Nephron progenitor cell (in vitro differentiated cells): ENCODE measurements around the gene PRR18.

Source experiments
- DNase-seq: peaks from one replicate; pipeline ENCODE4 v3.0.0; 2021
- H3K27ac Mint-ChIP-seq: 2 replicates; pipeline ENCODE4 v1.8.0; 2021; ENCODE audit warnings: mild to moderate bottlenecking, moderate library complexity, mixed read lengths
- H3K27me3 Mint-ChIP-seq: 2 replicates; pipeline ENCODE4 v1.8.0; 2021; ENCODE audit warnings: mild to moderate bottlenecking, low read depth, mixed read lengths; ENCODE audit not compliant: poor library complexity
- H3K36me3 Mint-ChIP-seq: 2 replicates; pipeline ENCODE4 v1.8.0; 2021; ENCODE audit warnings: low read depth, mixed read lengths
- H3K4me1 Mint-ChIP-seq: 2 replicates; pipeline ENCODE4 v1.8.0; 2021; ENCODE audit warnings: mixed read lengths
- H3K4me3 Mint-ChIP-seq: 2 replicates; pipeline ENCODE4 v1.8.0; 2021; ENCODE audit warnings: mild to moderate bottlenecking, moderate library complexity, mixed read lengths
- H3K9me3 Mint-ChIP-seq: 2 replicates; pipeline ENCODE4 v1.8.0; 2021; ENCODE audit warnings: mild to moderate bottlenecking, moderate library complexity, mixed read lengths
- TF ChIP-seq, protein P1 (sequence below): fragments of 200-600 bp; sonication (generic); IDR thresholded peaks from 2 replicates; pipeline ENCODE4 v1.5.0; 2021; ENCODE audit warnings: antibody characterized with exemption

PRR18 gene

DNA sequence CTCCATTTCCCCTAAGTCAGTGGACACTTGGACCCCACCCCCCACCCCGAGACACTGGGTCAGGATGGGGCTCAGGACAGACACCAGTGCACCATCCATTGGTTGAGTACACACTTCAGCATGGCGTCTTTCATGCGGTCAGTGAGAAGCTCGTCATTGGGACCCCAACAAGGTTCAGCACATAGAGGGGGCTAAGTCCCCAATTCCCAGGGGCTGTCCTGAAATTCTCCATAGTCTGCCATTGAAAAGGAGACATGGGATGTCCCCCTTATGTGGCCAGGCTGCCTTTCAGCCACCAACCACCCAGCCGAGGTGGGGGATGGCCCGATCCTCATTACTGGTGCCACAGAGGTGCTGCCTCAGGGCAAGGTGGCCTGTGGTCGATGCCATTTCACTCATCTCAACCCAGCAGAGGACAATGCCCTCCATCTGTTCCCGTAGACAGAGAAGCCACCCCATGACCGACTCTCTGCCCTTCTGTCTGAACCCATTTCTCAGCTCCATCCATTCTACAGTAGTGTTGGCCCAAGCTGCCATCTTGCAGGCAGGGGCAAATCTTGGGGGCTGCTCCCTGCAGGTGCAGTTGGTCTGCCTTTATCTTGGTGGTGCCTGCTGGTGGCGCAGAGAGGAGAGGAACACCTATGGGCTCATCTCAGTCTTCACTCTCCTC is 37.4 kb downstream of the PRR18 start:
- TF ChIP-seq, protein P1, sequence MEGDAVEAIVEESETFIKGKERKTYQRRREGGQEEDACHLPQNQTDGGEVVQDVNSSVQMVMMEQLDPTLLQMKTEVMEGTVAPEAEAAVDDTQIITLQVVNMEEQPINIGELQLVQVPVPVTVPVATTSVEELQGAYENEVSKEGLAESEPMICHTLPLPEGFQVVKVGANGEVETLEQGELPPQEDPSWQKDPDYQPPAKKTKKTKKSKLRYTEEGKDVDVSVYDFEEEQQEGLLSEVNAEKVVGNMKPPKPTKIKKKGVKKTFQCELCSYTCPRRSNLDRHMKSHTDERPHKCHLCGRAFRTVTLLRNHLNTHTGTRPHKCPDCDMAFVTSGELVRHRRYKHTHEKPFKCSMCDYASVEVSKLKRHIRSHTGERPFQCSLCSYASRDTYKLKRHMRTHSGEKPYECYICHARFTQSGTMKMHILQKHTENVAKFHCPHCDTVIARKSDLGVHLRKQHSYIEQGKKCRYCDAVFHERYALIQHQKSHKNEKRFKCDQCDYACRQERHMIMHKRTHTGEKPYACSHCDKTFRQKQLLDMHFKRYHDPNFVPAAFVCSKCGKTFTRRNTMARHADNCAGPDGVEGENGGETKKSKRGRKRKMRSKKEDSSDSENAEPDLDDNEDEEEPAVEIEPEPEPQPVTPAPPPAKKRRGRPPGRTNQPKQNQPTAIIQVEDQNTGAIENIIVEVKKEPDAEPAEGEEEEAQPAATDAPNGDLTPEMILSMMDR, result no peak
- Mint-ChIP-seq H3K36me3 (no peaks in the 10 kb centered on the region), H3K27me3 (peaks cover 27% of the 10 kb centered on the region), H3K27ac (no peak overlapping the region), H3K9me3 (no peaks in the 10 kb centered on the region), H3K4me3 (no peak overlapping the region), H3K4me1 (peaks cover 13% of the 10 kb centered on the region)
- DNase-seq, result no peak

DNA sequence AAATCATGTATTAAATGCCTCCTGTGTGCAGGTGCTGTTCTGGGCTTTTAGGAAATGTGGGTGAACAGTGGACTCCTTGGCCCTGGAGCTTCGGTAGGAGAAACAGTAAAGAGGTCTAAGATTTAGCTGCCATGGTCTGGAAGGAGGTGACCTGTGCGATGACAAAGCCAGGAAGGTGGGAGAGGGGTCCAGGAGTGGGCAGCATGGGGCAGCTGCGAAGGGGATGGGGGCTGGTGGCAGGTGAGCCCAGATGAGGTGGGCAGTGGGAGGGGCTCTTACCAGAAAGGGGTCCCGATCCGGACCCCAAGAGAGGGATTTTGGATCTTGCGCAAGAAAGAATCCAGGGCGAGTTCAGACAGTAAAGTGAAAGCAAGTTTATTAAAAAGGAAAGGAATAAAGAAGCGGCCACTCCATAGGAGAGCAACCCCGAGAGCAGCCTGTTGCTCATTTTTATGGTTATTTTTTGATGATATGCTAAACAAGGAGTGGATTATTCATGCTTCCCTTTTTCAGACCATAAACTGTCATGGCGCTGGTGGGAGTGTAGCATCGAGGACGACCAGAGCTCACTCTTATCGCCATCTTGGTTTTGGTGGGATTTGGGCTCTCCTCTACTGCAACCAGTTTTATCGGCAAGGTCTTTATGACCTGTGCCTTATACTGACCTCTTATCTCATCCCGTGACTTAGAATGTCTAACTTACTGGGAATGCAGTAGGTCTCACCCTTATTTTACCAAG is 38.7 kb downstream of the PRR18 start:
- no peaks in the 10 kb centered on the region for H3K9me3 Mint-ChIP-seq
- no peaks in the 10 kb centered on the region for H3K36me3 Mint-ChIP-seq
- DNase-seq, result no peak
- no peak overlapping the region for H3K27ac Mint-ChIP-seq
- H3K4me3 Mint-ChIP-seq, result no peak overlapping the region
- TF ChIP-seq, protein P1, result no peak
- H3K27me3 Mint-ChIP-seq, result peaks cover 27% of the 10 kb centered on the region
- H3K4me1 Mint-ChIP-seq, result peaks cover 13% of the 10 kb centered on the region

DNA sequence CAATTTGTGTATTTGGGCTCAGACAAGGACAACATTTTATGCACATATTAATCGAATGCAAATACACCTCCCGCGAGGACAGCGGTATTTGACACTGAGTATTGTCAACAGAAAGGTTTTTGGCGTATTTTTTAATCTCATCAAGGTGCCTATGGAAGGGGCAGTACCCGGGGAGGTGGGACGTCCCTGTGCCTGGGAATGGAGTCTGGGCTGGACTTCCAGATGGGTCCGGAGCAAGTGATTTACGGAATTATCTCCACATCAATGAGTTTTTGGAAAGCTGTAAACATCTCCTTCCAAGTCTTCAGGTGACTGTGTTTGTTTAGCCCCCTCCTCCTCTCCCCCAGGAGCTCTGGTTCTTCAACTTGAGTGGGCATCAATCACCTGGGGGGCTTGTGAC is 39.8 kb downstream of the PRR18 start:
- H3K36me3 Mint-ChIP-seq, result no peaks in the 10 kb centered on the region
- H3K4me3 Mint-ChIP-seq, result peak overlapping the region; percentile 6
- no peak for DNase-seq
- TF ChIP-seq, protein P1, result no peak
- H3K4me1 Mint-ChIP-seq, result peaks cover 13% of the 10 kb centered on the region
- no peak overlapping the region for H3K27ac Mint-ChIP-seq
- H3K9me3 Mint-ChIP-seq, result no peaks in the 10 kb centered on the region
- peaks cover 29% of the 10 kb centered on the region for H3K27me3 Mint-ChIP-seq

DNA sequence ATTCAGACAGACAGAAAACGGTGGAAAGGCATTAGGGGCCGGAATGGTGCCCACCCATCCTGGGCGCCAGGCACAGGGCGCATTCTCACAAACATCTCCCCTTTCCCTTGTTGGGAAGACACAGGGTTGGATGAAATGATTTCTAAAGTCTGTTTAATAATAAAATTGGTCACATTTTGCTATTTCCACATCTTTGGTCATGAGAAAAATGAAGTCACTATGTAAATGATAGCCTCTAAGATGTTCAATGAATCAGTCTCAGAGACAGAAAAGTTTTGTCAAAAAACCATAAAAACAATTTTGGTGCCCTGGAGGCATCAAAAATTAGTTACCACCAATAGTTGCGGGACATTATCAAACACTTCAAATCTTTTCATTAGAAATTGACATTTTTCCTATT is 40.7 kb downstream of the PRR18 start:
- TF ChIP-seq, protein P1, result no peak
- Mint-ChIP-seq H3K4me3 (no peak overlapping the region), H3K4me1 (peaks cover 13% of the 10 kb centered on the region), H3K9me3 (no peaks in the 10 kb centered on the region), H3K36me3 (no peaks in the 10 kb centered on the region), H3K27me3 (peaks cover 28% of the 10 kb centered on the region), H3K27ac (no peak overlapping the region)
- DNase-seq, result no peak

DNA sequence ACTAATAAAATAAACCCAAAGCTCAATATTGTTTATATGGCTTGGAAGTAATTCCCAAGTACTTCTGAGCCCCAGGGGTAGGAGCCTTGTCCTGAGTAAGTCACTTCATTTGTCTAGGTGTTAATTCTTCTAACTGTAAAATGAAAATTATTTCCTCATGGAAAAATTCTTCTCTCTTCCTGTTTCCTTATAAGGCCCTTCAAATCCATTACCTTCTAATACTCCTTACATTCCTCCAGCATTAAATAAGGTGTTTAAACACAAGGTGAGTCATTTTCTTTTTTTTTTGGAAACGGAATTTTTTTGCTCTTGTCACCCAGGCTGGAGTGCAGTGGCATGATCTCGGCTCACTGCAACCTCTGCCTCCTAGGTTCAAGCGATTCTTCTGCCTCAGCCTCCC is 41.9 kb downstream of the PRR18 start:
- no peak for DNase-seq
- Mint-ChIP-seq H3K9me3 (no peaks in the 10 kb centered on the region), H3K36me3 (no peaks in the 10 kb centered on the region), H3K27me3 (peaks cover 26% of the 10 kb centered on the region), H3K4me3 (no peak overlapping the region), H3K4me1 (peaks cover 13% of the 10 kb centered on the region), H3K27ac (no peak overlapping the region)
- TF ChIP-seq, protein P1, result no peak
